ENCODE measurements around the gene PTPRN2.
"Not testable (repeated sequence)": the region's sequence is repeated elsewhere in the genome, so short reads cannot be mapped to it uniquely, and the experiment has no call there.

PTPRN2 gene

DNA sequence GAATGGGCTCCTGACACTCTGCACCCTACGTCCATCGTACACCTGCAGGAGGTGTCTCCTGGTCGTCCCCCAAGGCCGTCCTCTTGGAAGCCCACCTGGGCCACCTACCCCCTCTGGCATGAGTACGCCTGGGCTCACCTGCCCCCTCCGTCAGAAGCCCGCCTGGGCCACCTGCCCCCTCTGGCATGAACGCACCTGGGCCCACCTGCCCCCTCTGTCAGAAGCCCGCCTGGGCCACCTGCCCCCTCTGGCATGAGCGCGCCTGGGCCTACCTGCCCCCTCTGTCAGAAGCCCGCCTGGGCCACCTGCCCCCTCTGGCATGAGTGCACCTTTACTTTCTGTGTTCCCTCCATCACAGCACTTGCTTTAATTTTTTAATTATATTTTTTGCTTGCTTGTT is 401.2 kb downstream of the PTPRN2 start:
- H3K36me3 ChIP-seq (ENCODE audit: insufficient read depth, low read length): no peaks in the 10 kb centered on the region
- H3K9me3 ChIP-seq (ENCODE audit: control insufficient read depth, insufficient read depth, low read length): no peaks in the 10 kb centered on the region
- H3K9ac ChIP-seq (ENCODE audit: low read depth, low read length): no peak overlapping the region
- no peaks in the 10 kb centered on the region for H3K4me1 ChIP-seq (ENCODE audit: insufficient read depth, low read length)

DNA sequence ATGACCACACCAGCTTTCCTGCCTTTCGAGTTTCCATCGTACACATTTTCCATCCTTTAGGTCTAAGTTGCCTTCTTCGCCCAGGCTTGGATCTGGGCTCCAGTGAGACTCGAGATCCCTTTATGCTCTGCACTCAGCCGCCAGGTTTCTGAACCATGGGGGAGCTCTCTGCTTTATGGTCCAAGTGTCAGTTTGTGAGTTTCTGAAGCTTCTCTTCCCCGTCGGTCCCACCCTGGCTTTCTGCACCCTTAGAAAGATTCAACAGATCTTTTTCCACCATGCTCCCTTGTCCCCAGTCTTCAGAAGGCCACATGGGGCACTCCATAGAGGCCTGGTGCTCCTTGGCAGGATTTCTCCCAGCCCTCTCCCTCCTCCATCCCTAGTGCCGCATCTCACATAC is 402.0 kb downstream of the PTPRN2 start:
- Histone ChIP-seq H3K36me3 (ENCODE audit: insufficient read depth, low read length) (no peaks in the 10 kb centered on the region), H3K4me1 (ENCODE audit: insufficient read depth, low read length) (no peaks in the 10 kb centered on the region), H3K9me3 (ENCODE audit: control insufficient read depth, insufficient read depth, low read length) (no peaks in the 10 kb centered on the region; the same call in 1 of the 2 replicates), H3K9ac (ENCODE audit: low read depth, low read length) (no peak overlapping the region)

DNA sequence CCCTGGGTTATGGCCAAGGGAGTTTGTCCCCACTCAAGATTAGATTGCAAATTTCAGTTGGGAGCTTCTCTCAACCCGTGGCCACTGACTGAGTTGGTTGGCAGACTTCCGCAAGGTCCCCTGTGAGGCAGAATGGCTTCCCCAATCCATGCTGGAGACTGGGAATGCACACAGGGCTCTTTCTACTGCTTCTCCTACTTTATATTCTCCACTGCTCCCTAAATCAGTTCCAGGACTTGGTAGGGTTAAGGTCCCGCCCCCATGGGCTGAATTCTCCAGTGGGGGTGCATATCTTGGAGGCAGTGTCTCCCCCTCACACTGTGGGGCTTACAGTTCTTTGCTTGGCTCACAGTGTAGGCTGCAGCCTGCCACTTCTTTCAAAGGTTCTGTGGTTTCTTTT is 404.2 kb downstream of the PTPRN2 start:
- H3K9ac ChIP-seq (ENCODE audit: low read depth, low read length): no peak overlapping the region
- H3K9me3 ChIP-seq (ENCODE audit: control insufficient read depth, insufficient read depth, low read length): no peaks in the 10 kb centered on the region; the same call in 1 of the 2 replicates
- H3K4me1 ChIP-seq (ENCODE audit: insufficient read depth, low read length): no peaks in the 10 kb centered on the region
- no peaks in the 10 kb centered on the region for H3K36me3 ChIP-seq (ENCODE audit: insufficient read depth, low read length)

DNA sequence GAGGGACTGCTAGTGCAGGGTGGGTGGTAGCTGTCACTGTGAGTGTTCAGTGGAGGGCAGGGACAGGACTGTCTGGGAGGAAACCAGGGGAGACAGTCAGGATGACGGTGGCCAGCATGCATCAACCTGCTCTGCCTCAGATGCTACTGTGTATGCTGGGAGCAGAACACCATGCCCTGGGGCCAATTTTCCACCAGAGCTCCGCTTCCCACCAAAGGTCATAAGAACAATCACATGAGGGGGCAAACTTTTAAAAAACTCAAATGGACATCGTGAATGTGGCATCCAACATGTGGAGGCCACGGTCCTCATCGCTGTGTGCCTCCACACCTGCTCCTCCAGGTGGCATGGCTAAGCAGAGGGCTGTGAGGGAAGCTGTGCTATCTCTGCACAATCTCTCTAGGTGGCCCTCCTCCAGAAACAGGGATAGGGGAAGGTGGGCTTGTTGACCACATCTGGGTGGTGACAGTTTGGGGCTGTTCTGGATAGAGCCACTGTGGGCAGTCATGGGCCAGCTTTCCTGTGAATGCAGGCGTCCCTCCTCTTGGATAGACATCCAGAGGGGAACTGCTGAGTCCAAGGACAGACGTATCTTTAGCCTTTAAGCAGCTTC is 411.0 kb downstream of the PTPRN2 start:
- Histone ChIP-seq H3K9me3 (ENCODE audit: control insufficient read depth, insufficient read depth, low read length) (no peaks in the 10 kb centered on the region; the same call in 1 of the 2 replicates), H3K9ac (ENCODE audit: low read depth, low read length) (no peak overlapping the region), H3K36me3 (ENCODE audit: insufficient read depth, low read length) (no peaks in the 10 kb centered on the region), H3K4me1 (ENCODE audit: insufficient read depth, low read length) (no peaks in the 10 kb centered on the region)

DNA sequence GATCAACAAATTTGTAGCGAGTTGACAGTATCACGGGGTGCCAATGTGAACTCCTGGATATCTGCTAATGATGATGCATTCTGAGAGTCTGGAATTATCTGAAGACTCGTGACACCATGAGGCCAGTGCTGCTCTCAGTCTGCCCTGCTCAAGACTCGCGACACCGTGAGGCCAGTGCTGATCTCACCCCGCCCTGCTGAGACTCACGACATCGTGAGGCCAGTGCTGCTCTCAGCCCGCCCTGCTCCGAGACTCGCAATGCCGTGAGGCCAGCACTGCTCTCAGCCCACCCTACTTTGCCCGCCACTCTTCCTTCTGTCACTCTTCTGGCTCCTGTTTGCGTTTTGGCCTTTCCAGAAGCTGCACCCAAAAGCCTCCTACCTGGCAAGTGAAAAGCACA is 411.8 kb downstream of the PTPRN2 start:
- no peaks in the 10 kb centered on the region for H3K4me1 ChIP-seq (ENCODE audit: insufficient read depth, low read length)
- no peak overlapping the region for H3K9ac ChIP-seq (ENCODE audit: low read depth, low read length)
- no peaks in the 10 kb centered on the region for H3K36me3 ChIP-seq (ENCODE audit: insufficient read depth, low read length)
- H3K9me3 ChIP-seq (ENCODE audit: control insufficient read depth, insufficient read depth, low read length): no peaks in the 10 kb centered on the region; the same call in 1 of the 2 replicates

DNA sequence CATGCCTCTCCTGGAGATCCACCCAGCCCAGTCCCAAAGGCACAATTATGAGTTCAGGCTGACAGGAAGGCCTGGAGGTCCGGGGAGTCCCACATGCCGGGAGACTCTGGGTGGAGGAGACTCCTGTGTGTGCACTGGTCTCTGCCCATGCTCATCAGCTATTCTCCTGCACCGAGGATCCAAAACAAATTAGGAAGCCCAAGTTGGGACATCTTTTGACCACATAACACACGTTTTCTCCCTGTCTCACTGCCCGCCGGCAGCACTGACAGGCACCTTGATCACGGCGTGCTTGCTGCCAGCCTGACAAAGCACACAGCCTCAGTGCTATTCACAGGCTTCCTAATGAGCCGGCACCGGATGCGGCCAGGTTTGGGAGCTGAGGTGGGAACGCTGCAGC is 412.7 kb downstream of the PTPRN2 start:
- Histone ChIP-seq H3K9ac (ENCODE audit: low read depth, low read length) (no peak overlapping the region), H3K9me3 (ENCODE audit: control insufficient read depth, insufficient read depth, low read length) (no peaks in the 10 kb centered on the region; the same call in 1 of the 2 replicates), H3K4me1 (ENCODE audit: insufficient read depth, low read length) (no peaks in the 10 kb centered on the region), H3K36me3 (ENCODE audit: insufficient read depth, low read length) (no peaks in the 10 kb centered on the region)

DNA sequence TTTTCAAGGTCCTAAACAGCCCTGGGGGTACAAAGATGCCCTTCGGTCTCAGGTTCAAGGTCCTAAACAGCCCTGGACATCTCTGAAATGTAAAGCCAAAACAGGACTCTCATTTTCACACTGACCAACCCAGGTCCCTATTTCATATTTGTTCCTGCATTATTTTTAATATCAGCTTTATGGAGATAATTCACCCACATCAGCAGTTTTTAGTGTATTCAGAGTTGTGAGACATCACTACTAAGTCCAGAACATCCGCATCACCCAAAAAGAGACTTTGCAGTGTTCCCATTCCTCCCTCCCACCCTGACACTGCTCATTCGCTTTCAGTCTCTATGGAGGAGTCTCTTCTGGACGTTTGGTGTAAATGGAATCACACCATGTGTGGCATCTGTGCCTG is 420.2 kb downstream of the PTPRN2 start:
- Histone ChIP-seq H3K9ac (ENCODE audit: low read depth, low read length) (no peak overlapping the region), H3K36me3 (ENCODE audit: insufficient read depth, low read length) (no peaks in the 10 kb centered on the region), H3K4me1 (ENCODE audit: insufficient read depth, low read length) (no peaks in the 10 kb centered on the region), H3K9me3 (ENCODE audit: control insufficient read depth, insufficient read depth, low read length) (no peaks in the 10 kb centered on the region; the same call in 1 of the 2 replicates)

DNA sequence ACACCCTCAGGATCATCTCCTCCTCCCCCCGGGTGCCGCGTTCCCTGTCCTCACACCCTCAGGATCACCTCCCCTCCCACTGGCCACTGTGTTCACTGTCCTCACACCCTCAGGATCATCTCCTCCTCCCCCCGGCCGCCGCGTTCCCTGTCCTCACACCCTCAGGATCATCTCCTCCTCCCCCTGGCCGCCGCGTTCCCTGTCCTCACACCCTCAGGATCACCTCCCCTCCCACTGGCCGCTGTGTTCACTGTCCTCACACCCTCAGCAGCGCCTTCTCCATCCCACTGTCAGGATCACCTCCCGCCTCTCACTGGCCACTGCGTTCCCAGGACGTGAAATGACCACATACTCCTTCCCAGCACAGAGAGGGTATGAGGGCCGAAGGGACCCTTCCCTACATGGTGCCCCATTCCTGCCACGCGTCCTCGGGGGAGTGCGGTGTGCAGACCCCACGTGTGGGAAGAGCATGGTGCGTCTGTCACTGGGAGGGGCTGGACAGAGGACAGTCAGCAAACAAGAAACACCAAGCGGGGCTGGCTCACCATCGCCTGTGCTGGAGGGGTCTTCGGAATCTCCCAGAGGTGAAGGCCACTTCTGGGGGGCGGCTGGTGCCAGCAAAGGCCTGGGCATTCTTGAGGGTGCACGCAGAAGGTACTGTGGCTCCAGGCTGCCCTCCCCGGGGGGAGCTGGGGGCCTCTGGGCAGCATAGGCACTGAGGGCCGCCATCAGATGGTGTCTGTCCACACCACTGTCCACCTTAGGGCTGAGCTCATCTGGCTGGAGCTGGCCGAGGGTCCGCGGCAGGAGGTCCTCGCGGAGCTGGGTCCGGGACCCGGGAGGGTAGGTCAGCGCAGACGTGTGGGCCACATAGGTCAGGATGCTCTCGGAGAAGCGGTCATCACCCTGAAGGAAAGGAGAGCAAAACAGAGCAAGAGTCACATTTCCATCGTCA is 421.0 kb downstream of the PTPRN2 start:
- H3K9ac ChIP-seq (ENCODE audit: low read depth, low read length): no peak overlapping the region
- H3K9me3 ChIP-seq (ENCODE audit: control insufficient read depth, insufficient read depth, low read length): no peaks in the 10 kb centered on the region; the same call in 1 of the 2 replicates

DNA sequence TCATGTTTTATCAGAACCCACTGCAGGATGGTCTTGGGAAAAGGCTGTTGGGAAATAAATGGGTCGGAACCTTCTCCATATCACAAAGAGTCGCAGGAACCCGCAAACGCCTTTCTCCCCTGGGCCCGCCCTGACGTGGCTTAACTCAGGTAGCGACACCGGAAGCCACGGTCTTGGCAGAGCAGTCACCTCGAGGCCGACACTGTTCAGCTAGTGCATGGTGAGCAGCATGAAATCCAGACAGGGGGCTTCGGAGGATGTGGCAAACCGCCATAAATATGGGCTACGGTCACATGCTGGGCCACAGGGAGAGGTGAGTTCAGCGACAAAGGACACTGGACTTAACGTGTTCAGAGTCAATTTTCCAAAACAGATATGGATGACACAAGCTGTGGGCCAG is 421.9 kb downstream of the PTPRN2 start:
- Histone ChIP-seq H3K9me3 (ENCODE audit: control insufficient read depth, insufficient read depth, low read length) (no peaks in the 10 kb centered on the region; the same call in 1 of the 2 replicates), H3K9ac (ENCODE audit: low read depth, low read length) (no peak overlapping the region), H3K4me1 (ENCODE audit: insufficient read depth, low read length) (no peaks in the 10 kb centered on the region), H3K36me3 (ENCODE audit: insufficient read depth, low read length) (no peaks in the 10 kb centered on the region)

More for the DNA sequence above, 421.0 kb downstream of the PTPRN2 start:
- H3K4me1 ChIP-seq (ENCODE audit: insufficient read depth, low read length): no peaks in the 10 kb centered on the region
- H3K36me3 ChIP-seq (ENCODE audit: insufficient read depth, low read length): no peaks in the 10 kb centered on the region

DNA sequence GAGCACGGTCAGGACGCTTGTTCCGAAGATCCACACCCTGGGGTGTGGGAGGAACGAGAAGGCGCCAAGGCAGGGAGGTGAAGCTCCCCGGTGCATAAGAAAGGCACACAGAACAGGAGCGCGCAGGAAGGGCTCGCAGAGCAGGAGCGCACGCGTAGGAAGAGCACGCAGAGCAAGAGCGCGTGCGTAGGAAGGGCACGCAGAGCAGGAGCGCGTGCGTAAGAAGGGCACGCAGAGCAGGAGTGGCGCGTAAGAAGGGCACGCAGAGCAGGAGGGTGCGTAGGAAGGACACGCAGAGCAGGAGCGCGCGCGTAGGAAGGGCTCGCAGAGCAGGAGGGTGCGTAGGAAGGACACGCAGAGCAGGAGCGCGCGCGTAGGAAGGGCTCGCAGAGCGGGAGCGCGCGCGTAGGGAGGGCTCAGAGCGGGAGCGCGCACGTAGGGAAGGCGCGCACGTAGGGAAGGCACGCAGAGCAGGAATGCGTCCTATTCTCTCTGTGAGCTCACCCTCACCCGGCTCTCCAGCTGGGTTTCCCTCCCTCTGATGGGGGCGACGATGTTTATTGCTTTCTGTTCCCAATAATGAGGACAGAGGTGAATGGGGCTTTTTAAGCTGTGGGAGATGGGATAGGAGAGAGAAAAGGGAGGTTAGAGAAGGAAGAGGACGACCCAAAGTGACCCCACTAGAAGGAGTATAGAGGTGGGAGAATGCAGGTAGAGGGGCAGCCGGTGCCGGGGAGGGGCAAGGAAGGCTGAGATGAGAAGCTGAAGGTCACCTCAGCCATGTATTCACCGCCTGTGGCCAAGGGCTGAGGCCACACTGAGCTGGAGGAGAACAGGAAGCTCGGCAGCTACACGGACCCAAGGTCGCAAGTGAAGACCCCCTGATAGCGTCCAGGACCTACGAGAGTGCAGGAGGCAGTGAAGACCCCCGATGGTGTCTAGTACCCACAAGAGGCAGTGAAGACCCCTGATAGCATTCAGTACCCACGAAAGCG is 423.2 kb downstream of the PTPRN2 start:
- H3K36me3 ChIP-seq (ENCODE audit: insufficient read depth, low read length): no peaks in the 10 kb centered on the region
- H3K9ac ChIP-seq (ENCODE audit: low read depth, low read length): peak overlapping the region; percentile 29; the same call in 1 of the 2 replicates
- no peaks in the 10 kb centered on the region for H3K4me1 ChIP-seq (ENCODE audit: insufficient read depth, low read length)
- H3K9me3 ChIP-seq (ENCODE audit: control insufficient read depth, insufficient read depth, low read length): no peaks in the 10 kb centered on the region; the same call in 1 of the 2 replicates

DNA sequence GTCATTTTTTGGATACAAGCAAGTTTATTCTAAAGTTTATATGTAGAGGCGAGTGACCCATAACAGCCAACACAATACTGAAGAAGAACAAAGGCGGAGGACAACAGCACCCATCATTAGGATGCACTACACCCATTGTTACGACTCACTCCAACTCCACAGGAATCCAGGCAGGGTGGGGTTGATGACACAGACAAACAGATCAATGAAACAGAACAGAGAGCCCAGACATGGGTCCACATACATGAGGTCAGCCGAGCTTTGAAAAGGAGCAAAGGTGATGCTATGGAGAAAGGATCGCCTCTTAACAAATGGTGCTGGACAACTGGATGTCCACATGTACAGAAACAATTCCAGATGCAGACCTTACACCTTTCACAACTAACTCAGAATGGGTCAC is 426.4 kb downstream of the PTPRN2 start:
- no peaks in the 10 kb centered on the region for H3K36me3 ChIP-seq (ENCODE audit: insufficient read depth, low read length)
- no peaks in the 10 kb centered on the region for H3K9me3 ChIP-seq (ENCODE audit: control insufficient read depth, insufficient read depth, low read length)
- H3K9ac ChIP-seq (ENCODE audit: low read depth, low read length): no peak overlapping the region
- H3K4me1 ChIP-seq (ENCODE audit: insufficient read depth, low read length): no peaks in the 10 kb centered on the region

DNA sequence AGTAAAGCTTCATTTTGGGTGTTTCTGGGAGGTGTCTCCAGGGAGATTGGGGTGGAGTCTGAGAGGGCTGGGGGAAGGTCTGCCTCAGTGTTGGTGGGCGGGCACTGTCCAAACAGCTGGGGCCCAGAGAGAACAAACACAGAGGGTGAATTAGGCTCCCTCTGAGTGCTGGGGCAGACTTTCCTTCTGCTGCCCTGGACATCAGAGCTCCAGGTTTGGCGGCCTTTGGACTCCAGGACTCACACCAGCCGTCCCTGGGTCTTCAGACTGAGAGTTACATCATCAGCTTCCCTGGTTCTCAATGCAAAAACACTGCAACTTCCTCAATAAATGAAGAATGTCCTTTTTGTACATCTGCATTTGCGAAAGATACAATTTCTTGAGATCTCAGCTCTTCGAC is 427.4 kb downstream of the PTPRN2 start:
- H3K9me3 ChIP-seq (ENCODE audit: control insufficient read depth, insufficient read depth, low read length): no peaks in the 10 kb centered on the region

DNA sequence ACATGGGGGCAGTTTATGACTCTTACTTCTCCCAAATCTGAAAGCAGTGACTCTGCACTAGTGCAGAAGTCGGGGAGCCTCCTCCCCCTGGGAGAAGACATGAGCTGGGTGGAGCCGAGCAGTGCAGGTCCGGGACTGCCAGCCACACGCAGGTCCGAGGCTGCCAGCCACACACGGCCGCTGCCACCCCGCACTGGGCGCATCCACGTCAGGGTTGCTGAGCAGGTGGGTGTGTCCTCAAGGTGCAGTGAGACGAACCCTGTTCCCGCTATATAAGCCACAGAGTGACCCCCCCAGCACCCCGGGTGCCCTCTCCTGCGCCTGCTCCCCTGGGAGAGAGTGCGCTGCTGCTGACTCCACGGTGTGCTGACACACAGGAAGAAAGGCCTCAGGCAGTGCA is 430.2 kb downstream of the PTPRN2 start:
- Histone ChIP-seq H3K4me1 (ENCODE audit: insufficient read depth, low read length) (no peaks in the 10 kb centered on the region), H3K9me3 (ENCODE audit: control insufficient read depth, insufficient read depth, low read length) (no peaks in the 10 kb centered on the region), H3K36me3 (ENCODE audit: insufficient read depth, low read length) (no peaks in the 10 kb centered on the region), H3K9ac (ENCODE audit: low read depth, low read length) (no peak overlapping the region)

More for the DNA sequence above, 427.4 kb downstream of the PTPRN2 start:
- no peak overlapping the region for H3K9ac ChIP-seq (ENCODE audit: low read depth, low read length)
- H3K4me1 ChIP-seq (ENCODE audit: insufficient read depth, low read length): no peaks in the 10 kb centered on the region
- H3K36me3 ChIP-seq (ENCODE audit: insufficient read depth, low read length): no peaks in the 10 kb centered on the region

DNA sequence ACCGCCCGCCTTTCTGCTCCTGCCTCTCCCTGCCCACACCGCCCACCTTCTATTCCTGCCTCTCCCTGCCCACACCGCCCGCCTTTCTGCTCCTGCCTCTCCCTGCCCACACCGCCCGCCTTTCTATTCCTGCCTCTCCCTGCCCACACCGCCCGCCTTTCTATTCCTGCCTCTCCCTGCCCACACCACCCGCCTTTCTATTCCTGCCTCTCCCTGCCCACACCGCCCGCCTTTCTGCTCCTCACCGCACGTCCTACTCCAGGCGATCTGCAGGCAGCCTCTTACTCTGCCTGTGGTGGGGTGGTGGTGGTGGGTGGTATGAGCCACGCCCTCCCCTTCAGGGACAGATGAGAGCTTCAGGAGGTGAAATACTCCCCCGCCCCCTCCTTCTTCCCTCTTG is 436.4 kb downstream of the PTPRN2 start:
- not testable (repeated sequence) for H3K36me3 ChIP-seq (ENCODE audit: insufficient read depth, low read length); H3K4me1 ChIP-seq (ENCODE audit: insufficient read depth, low read length); H3K9ac ChIP-seq (ENCODE audit: low read depth, low read length); H3K9me3 ChIP-seq (ENCODE audit: control insufficient read depth, insufficient read depth, low read length)

Measured in ES-I3 (cell line).